GM12864 (cell line): ENCODE measurements around the gene UBA3.

Experiments
- DNase-seq: peaks from one replicate; pipeline ENCODE4 v3.0.0-alpha.2; 2011; ENCODE audit warnings: low read depth
- H3K4me3 ChIP-seq: 2 replicates; pipeline ENCODE4 v1.5.1; 2011; ENCODE audit warnings: mild to moderate bottlenecking, low read depth, low read length, control low read depth
- TF ChIP-seq, protein P1 (sequence below): IDR thresholded peaks from 2 replicates; pipeline ENCODE4 v1.5.1; 2011; ENCODE audit warnings: low read depth, mild to moderate bottlenecking, moderate library complexity, low read length, control low read depth, inconsistent platforms; ENCODE audit errors: missing control alignments

Gene UBA3

DNA sequence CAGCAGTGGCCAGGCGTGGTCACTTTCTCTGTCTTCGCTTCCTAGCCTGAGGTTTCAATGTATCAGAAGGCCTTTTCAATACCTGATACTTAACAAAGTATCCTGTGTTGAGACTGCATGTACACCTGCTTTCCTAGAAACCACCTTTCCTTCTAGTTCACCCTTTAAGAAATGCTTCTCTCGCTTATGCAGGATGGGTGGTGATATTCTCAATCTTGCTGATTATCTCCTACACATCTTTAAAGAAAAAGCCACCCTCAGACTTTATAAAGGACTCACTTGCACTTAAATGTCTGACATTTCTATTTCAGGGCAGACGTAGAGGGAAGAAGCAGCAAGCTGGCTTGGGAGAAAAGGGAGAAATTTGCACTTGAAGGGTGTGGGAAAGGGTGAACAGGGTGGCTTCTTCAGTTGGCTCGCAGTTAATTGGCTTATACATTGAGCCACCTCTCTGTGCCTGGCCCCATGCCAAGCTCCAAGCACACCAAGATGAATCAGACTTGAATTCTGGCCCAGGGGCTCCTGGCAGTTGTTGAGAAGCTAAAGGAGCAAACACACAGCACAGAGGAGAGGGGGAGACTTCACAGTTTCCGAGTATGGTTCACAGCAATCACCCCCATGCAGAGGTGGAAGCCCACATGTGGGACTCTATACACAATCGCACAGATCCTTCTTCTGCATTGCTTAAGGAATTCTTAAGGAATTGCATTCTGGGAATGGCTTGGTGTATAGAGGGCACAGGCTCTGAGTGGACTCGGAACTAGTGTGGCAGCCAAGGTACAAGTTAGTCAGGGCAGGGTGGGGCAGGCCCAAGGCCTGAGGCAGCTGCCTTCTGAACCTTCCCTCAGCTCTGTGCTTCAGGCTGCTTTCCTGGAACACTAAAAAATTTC lies 5.9 kb upstream of the UBA3 start:
- no peak for DNase-seq
- TF ChIP-seq, protein P1, sequence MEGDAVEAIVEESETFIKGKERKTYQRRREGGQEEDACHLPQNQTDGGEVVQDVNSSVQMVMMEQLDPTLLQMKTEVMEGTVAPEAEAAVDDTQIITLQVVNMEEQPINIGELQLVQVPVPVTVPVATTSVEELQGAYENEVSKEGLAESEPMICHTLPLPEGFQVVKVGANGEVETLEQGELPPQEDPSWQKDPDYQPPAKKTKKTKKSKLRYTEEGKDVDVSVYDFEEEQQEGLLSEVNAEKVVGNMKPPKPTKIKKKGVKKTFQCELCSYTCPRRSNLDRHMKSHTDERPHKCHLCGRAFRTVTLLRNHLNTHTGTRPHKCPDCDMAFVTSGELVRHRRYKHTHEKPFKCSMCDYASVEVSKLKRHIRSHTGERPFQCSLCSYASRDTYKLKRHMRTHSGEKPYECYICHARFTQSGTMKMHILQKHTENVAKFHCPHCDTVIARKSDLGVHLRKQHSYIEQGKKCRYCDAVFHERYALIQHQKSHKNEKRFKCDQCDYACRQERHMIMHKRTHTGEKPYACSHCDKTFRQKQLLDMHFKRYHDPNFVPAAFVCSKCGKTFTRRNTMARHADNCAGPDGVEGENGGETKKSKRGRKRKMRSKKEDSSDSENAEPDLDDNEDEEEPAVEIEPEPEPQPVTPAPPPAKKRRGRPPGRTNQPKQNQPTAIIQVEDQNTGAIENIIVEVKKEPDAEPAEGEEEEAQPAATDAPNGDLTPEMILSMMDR: no peak

DNA sequence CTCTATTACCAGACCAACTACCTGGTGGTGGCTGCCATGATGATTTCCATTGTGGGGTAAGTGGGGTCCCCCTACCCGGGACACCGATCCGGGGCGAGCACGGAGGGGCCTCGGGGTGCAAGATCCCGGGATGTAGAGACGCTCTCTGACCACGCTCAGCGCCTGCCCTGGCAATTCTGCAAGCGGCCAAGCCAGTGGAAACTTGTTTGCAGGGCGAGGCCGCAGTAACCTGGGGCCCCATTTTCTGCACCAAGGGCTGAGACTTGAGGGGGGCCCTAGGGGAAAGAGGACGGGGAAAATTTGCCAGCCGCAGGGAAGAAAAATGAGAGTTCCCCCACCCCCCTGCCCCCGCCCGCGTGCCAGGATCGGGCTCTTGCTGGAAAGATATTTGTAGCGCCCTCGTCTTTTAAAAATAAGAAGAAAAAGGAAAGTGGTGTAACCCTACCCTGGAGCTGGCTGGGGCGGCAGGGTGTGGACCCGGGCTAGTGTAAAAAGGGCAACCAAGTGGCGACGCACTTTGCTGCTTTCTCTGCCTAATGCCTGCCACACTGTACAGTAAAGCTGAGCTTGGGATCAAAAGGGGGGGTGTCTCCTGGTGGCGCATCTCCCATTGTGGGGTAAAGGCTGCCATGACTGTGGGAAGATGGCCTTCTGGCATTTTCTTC lies 5.1 kb upstream of the UBA3 start:
- TF ChIP-seq, protein P1: no peak
- DNase-seq: no peak
- H3K4me3 ChIP-seq: peak overlapping the region; percentile 75

More for the DNA sequence above, 5.9 kb upstream of the UBA3 start:
- peak overlapping the region; percentile 75 for H3K4me3 ChIP-seq

DNA sequence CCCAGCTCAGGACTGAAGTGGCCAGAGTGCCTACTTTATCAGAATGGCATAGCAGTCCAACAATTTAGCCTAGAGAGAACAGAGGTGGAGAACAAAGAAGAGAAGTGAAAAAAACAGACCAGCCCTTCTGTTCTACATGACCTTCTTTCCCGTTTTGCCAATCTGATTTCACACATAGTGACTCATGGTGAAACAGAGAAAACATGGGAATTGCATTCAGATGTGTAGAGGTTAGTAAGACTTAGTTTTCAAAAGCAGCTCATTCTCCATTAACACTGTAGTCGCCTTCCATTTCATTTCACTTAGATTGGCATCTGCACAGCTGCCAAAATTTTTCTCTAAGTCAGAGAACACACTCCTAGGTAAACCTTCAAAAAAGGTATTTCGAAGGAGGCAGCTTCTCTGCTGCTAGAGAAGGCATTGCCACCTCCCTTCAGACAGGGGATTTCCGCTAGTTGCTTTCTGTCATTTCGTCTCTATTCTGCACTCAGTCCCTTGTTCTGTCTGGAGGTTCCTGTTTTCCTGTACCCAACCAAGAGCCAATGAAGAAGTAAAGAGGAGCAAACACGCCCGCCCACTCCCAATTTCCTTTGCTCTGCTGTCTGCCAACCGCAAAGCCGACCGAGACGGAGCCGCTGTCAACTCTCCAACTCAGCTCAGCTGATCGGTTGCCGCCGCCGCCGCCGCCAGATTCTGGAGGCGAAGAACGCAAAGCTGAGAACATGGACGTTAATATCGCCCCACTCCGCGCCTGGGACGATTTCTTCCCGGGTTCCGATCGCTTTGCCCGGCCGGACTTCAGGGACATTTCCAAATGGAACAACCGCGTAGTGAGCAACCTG lies 4.4 kb upstream of the UBA3 start, which contains the start of gene ARL6IP5:
Gene ARL6IP5 (plus strand): TSS at position 612 of the 842 bp plus-strand sequence. CDS start 111 bp downstream, at position 723.
- peak within 1 kb of the TSS; percentile 75 for H3K4me3 ChIP-seq
- DNase-seq: peak; percentile 90
- TF ChIP-seq, protein P1: no peak

DNA sequence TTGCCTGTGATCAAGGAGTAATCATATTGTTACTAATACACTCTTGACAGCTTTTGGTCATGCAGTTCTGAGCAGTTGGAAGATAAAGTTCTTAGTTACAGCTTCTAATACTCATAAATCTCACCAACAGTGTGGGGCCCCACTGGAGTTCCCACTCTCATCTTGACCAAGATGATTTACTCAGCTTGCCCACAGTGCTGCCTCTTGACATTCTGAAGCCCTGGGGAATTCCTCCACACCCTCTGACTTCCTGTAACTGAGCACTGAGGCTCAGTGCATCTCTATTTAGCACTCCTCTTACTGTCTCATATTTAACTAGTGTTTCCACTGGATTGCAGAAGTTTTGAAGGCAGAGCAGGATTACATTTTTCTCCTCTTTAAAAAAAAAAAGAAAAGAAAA lies 2.6 kb upstream of the UBA3 start:
- TF ChIP-seq, protein P1: no peak
- no peak overlapping the region for H3K4me3 ChIP-seq
- DNase-seq: peak; percentile 83

DNA sequence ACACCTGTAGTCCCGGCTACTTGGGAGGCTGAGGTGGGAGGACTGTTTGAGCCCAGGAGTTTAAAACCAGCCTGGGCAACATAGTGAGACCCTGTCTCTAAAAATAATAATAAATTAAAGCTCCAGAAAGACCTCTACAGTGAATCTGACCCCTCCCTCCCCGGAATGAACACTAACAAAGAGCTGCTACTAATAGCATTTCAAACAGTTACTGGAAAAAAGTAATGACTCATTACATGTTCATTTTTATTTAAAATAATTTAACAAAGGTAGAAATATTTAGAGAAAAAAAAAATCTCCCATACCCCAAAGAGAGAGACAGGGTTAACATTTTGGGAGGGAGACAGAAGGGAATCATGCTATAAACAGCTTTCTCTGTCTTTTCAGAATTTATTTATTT lies 2.2 kb upstream of the UBA3 start:
- no peak for DNase-seq
- no peak overlapping the region for H3K4me3 ChIP-seq
- TF ChIP-seq, protein P1: no peak

DNA sequence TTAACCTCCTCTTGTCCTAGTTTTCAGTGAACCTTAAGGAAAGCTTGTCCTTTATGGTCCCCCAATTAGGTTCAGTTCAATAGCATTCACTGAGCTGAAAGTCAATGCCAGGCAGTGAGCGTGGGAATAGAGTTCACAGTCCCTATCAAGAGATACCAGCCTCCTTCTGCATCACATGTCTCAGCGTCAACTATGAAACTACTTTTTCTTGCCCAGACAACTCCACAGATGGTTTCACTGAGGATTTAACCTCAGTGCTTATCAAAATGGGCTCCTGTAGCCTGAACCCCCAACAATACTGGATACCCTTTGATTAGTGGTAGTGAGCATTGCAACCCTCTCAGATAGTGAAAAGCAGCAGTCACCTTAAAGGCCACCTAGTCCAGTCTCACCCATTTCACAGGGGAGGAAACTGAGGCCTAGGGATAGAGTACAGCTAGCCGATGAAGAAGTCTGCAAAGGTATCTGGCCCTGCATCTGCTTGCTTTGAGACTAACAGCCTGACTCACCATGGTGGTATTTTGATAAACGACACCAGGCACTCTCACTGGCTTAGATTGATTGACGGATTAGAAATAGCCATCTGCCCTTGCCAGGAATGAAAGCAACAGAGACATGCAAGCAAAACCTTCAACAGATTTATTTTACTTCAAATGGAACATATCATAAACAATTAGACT lies 1.6 kb upstream of the UBA3 start:
- TF ChIP-seq, protein P1: no peak
- no peak overlapping the region for H3K4me3 ChIP-seq
- no peak for DNase-seq
